ENCODE measurements around the gene HTT. TPM values are rescaled to one million over a fixed set of nuclear protein-coding genes. Genes with fewer than 3 reads are reported as not detected.
A peak's percentile ranks its signal among the peaks of the same experiment; 100 is the strongest.

HTT gene
- total and polyA plus RNA-seq, 2 of the 13 experiments (the other 11 are each of a cell fraction or from before 2014, with no cell fraction given), result 17.5 to 19.5 TPM

GRCh38 chr4:3284734-3285557, 210.5 kb downstream of the HTT start (continued):
- peak; percentile 41; the same call in 1 of the 2 replicates for TF ChIP-seq ARNT2 (CRISPR knock-in tag; IDR thresholded peaks at IDR 0.05; ENCODE audit: low read depth)
- no peak for TF ChIP-seq ZFP36 (IDR thresholded peaks at IDR 0.05; ENCODE audit: borderline replicate concordance, low read depth, low read length, partially characterized antibody)
- TF ChIP-seq TMF1 (CRISPR knock-in tag; IDR thresholded peaks at IDR 0.05; ENCODE audit: low read depth), result 0 out of 2 replicates have a peak, but pooled peaks have one; percentile 47
- TF ChIP-seq MXD4 (CRISPR knock-in tag; IDR thresholded peaks at IDR 0.05), result peak; percentile 89; the same call in 1 of the 2 replicates
- no peak for TF ChIP-seq KLF13 (CRISPR knock-in tag; IDR thresholded peaks at IDR 0.05)

GRCh38 chr4:3285558-3286334, 211.3 kb downstream of the HTT start:
- no peak for FAIRE-seq
- TF ChIP-seq ZNF512 (CRISPR knock-in tag; IDR thresholded peaks at IDR 0.05) (no peak), ZNF510 (CRISPR knock-in tag; IDR thresholded peaks at IDR 0.05; ENCODE audit: low read depth) (0 out of 2 replicates have a peak, but pooled peaks have one; percentile 44), TEF (CRISPR knock-in tag; IDR thresholded peaks at IDR 0.05) (no peak), ZNF253 (CRISPR knock-in tag; IDR thresholded peaks at IDR 0.05; ENCODE audit: borderline replicate concordance) (0 out of 2 replicates have a peak, but pooled peaks have one; percentile 65), ZNF709 (CRISPR knock-in tag; IDR thresholded peaks at IDR 0.05) (no peak), ZNF788 (CRISPR knock-in tag; IDR thresholded peaks at IDR 0.05; ENCODE audit: borderline replicate concordance) (peak; percentile 52; the same call in 1 of the 2 replicates), NKX3-1 (CRISPR knock-in tag; IDR thresholded peaks at IDR 0.05) (no peak), ELF4 (CRISPR knock-in tag; IDR thresholded peaks at IDR 0.05; ENCODE audit: borderline replicate concordance) (no peak), BCL6 (CRISPR knock-in tag; IDR thresholded peaks at IDR 0.05) (no peak), ZNF274 (CRISPR knock-in tag; IDR thresholded peaks at IDR 0.05) (peak; percentile 72; the same call in 1 of the 2 replicates), ZNF10 (CRISPR knock-in tag; IDR thresholded peaks at IDR 0.05; ENCODE audit: borderline replicate concordance, low read depth) (0 out of 2 replicates have a peak, but pooled peaks have one; percentile 72), SRSF4 (IDR thresholded peaks at IDR 0.05; ENCODE audit: low read depth, low read length, poor library complexity, severe bottlenecking) (no peak), ZZZ3 (CRISPR knock-in tag; IDR thresholded peaks at IDR 0.05; ENCODE audit: borderline replicate concordance) (no peak), RBM22 (optimal IDR thresholded peaks at IDR 0.05; ENCODE audit: low read length) (no peak)

More at GRCh38 chr4:3285558-3286334, 211.3 kb downstream of the HTT start:
- peaks cover 72% of the 10 kb centered on the region for H3K4me1 ChIP-seq (ENCODE audit: insufficient read depth, low read length)
- peaks cover 13% of the 10 kb centered on the region for H3K79me2 ChIP-seq (ENCODE audit: insufficient read depth, low read length)
- CTCF ChIA-PET (ENCODE audit: low intra/inter-chr PET ratio, low total read pairs), result no interaction called here
- in situ Hi-C loops (cut with HindIII; ENCODE audit: extremely low pct_ligation_motif_present, low pct_unique_long_range_greater_than_20kb) (no loop called here), intact Hi-C loops (cut with micrococcal nuclease; ENCODE audit: unreplicated experiment) (no loop called here)
- DNase-seq (ENCODE audit: low spot score) (peak; percentile 56), ATAC-seq (peak; percentile 79)
- no peaks in the 10 kb centered on the region for H4K20me1 ChIP-seq (ENCODE audit: insufficient read depth, low read length)
- no TSS peak for BruUV-seq (replicated peaks)
- H3K4me3 ChIP-seq (replicated peaks in 1 of 3; ENCODE audit: insufficient read depth in 1 of 3, low read depth in 2 of 3, low read length in 3 of 3), result peak overlapping the region; percentile 59 to 89 (median 64)
- peaks cover 0 to 12% of the 10 kb centered on the region in 2 experiments; a peak in 1 of 5 replicates for H3K27me3 ChIP-seq (ENCODE audit: control insufficient read depth in 1 of 2, insufficient read depth in 2 of 2, low read length in 2 of 2)
- H2AFZ ChIP-seq (ENCODE audit: low read length), result no peak overlapping the region
- H3K27ac ChIP-seq (ENCODE audit: extremely low read length, insufficient read depth, low read length), result peak overlapping the region; percentile 69
- 10% methylated on average over 8 of the region's 38 CpGs for WGBS (ENCODE audit: low lambda C conversion rate)
- H3K9me3 ChIP-seq (ENCODE audit: low read length), result no peaks in the 10 kb centered on the region
- POLR2A ChIA-PET, result interaction anchor here (1.2 kb wide), 1 partner anchor 16 kb away, joined by 3 read pairs; no protein-coding TSS in a partner anchor
- peak overlapping the region; percentile 71 for H3K9ac ChIP-seq (ENCODE audit: insufficient read depth, low read depth, low read length)
- H3K4me2 ChIP-seq (ENCODE audit: low read depth, low read length), result peak overlapping the region; percentile 95
- no peaks in the 10 kb centered on the region for H3K36me3 ChIP-seq (replicated peaks in 1 of 2; ENCODE audit: control insufficient read depth in 1 of 2, insufficient read depth in 2 of 2, low read length in 2 of 2)

Measured in HepG2 (cell line).